Measurements from ENCODE around the gene TRPM2. TPM values are rescaled to one million over a fixed set of nuclear protein-coding genes. Genes with fewer than 3 reads are reported as not detected.

Gene TRPM2
- total RNA-seq, 1 donor from 2014 or later = 2.8 TPM

- no peaks in the 10 kb centered on the region for H3K36me3 ChIP-seq (ENCODE audit: control insufficient read depth, insufficient read depth, low read length)
- TF ChIP-seq CTCF (IDR thresholded peaks at IDR 0.05; ENCODE audit: insufficient read depth, low read length, poor library complexity, severe bottlenecking) = no peak
- H3K27me3 ChIP-seq (ENCODE audit: control insufficient read depth, insufficient read depth, low read length) = no peaks in the 10 kb centered on the region
- no peak overlapping the region for H3K4me3 ChIP-seq (ENCODE audit: low read depth, low read length)
- no peak for DNase-seq (ENCODE audit: low read depth)
Observed at GRCh38 chr21:44324106-44324853, 29.1 kb upstream of the TRPM2 start.

DNA sequence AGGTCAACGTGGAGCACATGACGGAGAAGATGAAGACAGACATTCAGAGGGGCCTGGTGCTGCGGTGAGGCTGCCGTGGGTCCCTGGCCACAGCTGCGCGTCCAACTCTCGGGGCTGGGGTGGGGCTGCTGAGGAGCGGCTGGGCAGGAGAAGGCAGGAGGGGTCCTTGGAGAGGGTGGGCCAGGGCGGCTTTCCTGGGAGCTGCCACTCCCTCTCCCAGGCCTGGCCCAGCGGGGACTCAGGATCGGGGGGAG, 28.6 kb upstream of the TRPM2 start:
- Histone ChIP-seq H3K4me3 (ENCODE audit: low read depth, low read length) (no peak overlapping the region), H3K36me3 (ENCODE audit: control insufficient read depth, insufficient read depth, low read length) (no peaks in the 10 kb centered on the region), H3K27me3 (ENCODE audit: control insufficient read depth, insufficient read depth, low read length) (no peaks in the 10 kb centered on the region)
- TF ChIP-seq CTCF (IDR thresholded peaks at IDR 0.05; ENCODE audit: insufficient read depth, low read length, poor library complexity, severe bottlenecking) = no peak
- DNase-seq (ENCODE audit: low read depth) = no peak

- Histone ChIP-seq H3K36me3 (ENCODE audit: control insufficient read depth, insufficient read depth, low read length) (no peaks in the 10 kb centered on the region), H3K27me3 (ENCODE audit: control insufficient read depth, insufficient read depth, low read length) (peaks cover 3% of the 10 kb centered on the region), H3K4me3 (ENCODE audit: low read depth, low read length) (no peak overlapping the region)
- DNase-seq (ENCODE audit: low read depth) = no peak
- no peak for TF ChIP-seq CTCF (IDR thresholded peaks at IDR 0.05; ENCODE audit: insufficient read depth, low read length, poor library complexity, severe bottlenecking)
Observed at GRCh38 chr21:44325386-44326271, 27.8 kb upstream of the TRPM2 start.

DNA sequence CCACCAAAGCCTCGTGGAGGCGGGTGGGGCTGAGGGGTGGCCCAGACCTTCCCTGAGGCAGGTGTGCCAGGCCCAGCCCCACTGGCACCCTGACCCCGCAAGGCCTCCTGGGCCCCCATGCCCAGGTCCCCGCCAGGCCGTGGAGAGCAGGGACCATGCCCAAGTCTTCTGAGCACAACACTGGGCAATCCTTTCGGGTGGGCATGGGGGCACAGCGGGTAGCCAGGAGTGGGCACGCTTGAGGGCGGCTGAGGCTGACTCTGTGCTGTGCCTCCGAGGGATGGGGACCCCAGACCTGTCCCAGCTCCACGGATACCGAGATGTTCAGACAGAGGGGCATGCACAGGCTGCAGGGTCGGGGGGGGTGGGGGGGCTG, 27.2 kb upstream of the TRPM2 start:
- no peak for DNase-seq (ENCODE audit: low read depth)

DNA sequence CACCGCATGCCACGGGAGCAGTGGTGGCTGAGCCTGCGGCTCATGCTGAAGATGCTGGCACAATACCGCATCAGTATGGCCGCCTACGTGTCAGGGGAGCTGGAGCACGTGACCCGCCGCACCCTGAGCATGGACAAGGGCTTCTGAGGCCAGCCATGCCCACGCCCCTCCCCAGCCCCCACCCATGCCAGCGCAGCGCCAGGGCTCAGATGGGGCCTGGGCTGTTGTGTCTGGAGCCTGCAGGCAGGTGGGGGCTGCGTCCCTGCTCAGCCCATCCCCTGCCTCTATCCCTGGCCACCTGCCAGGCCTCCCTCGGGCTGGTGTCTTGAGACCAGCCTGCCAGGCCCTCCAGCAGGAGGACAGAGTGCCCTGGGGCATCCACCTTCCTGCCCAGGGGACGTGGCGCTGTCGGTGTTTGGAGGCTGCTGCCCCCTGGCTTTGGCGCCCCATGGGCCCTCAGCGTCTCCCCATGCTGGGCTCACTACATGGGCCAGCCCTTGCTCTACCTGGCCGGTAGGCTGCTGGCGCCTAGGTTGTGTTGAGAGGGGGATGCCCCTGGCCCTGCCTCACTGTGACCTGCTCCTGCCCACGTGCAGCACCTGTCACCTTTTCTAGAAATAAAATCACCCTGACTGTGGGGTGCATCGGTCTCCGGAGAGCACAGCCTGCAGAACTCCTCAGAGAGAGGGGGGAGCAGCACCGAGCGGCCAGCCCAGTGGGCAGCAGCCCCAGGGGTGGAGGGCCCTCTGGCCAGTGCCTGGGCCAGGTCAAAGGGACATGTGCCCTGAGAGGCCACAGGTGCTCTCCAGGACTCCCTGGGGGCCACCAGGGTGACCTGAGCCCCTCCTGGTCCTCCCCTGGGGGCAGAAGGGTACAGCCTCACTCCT, 26.5 kb upstream of the TRPM2 start:
- Histone ChIP-seq H3K27me3 (ENCODE audit: control insufficient read depth, insufficient read depth, low read length) (peaks cover 5% of the 10 kb centered on the region), H3K36me3 (ENCODE audit: control insufficient read depth, insufficient read depth, low read length) (no peaks in the 10 kb centered on the region), H3K4me3 (ENCODE audit: low read depth, low read length) (no peak overlapping the region)
- no peak for TF ChIP-seq CTCF (IDR thresholded peaks at IDR 0.05; ENCODE audit: insufficient read depth, low read length, poor library complexity, severe bottlenecking)
- DNase-seq (ENCODE audit: low read depth) = no peak

More for the DNA sequence above, 27.2 kb upstream of the TRPM2 start:
- Histone ChIP-seq H3K4me3 (ENCODE audit: low read depth, low read length) (no peak overlapping the region), H3K36me3 (ENCODE audit: control insufficient read depth, insufficient read depth, low read length) (no peaks in the 10 kb centered on the region), H3K27me3 (ENCODE audit: control insufficient read depth, insufficient read depth, low read length) (peaks cover 3% of the 10 kb centered on the region)
- TF ChIP-seq CTCF (IDR thresholded peaks at IDR 0.05; ENCODE audit: insufficient read depth, low read length, poor library complexity, severe bottlenecking) = no peak

Measured in kidney epithelial cell (primary cell).